ENCODE results near the gene CNOT10. TPM values are rescaled to one million over a fixed set of nuclear protein-coding genes. Genes with fewer than 3 reads are reported as not detected.

CNOT10 gene
- polyA plus RNA-seq, 1 donor (not counting 4 experiments of a cell fraction or from before 2014, with no cell fraction given), result 24.2 TPM

DNA sequence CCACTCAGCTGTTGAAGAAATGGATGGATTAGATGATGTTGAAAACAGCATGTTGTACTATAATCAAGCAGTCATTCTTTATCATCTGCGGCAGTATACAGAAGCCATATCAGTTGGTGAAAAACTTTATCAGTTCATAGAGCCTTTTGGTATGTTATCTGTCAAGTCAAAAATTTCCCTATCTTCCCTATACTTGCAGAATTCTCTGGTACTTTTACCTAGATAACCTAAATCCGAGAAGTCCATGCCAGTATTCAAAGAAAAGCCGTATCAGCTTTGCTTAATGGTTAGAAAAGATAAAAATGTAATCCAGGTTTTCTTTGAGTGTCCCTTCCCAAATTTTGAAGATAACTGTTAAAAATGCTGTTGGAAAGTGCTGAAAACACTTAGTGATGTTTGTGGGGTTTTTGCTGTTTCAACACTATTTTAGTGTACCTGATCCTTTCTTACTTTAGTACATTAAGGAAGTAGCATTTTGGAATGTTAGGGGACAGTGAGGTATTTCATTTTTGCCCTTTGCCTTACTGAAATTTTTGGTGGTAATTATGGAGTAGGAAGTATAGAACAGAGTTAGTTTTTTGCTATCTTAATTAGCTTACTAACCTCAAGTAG, 23.8 kb downstream of the CNOT10 start:
- FAIRE-seq, result no peak
- Histone ChIP-seq H4K20me1 (ENCODE audit: control insufficient read depth, extremely low read depth, insufficient read depth, low read length) (no peaks in the 10 kb centered on the region), H3K36me3 (ENCODE audit: control insufficient read depth in 2 of 2, extremely low read depth in 1 of 2, insufficient read depth in 2 of 2, low read length in 2 of 2) (peaks cover 0 to 4% of the 10 kb centered on the region in 2 experiments), H3K9me1 (ENCODE audit: control insufficient read depth, extremely low read depth, insufficient read depth, low read length) (no peaks in the 10 kb centered on the region), H3K9me3 (ENCODE audit: control insufficient read depth, low read depth, low read length) (no peaks in the 10 kb centered on the region), H3K27me3 (ENCODE audit: control insufficient read depth, extremely low read depth, insufficient read depth, low read length) (no peaks in the 10 kb centered on the region), H3K79me2 (ENCODE audit: control insufficient read depth, insufficient read depth, low read length) (no peaks in the 10 kb centered on the region), H3K9ac (ENCODE audit: control insufficient read depth, extremely low read depth, insufficient read depth, low read length) (no peak overlapping the region), H3K4me1 (ENCODE audit: control insufficient read depth, extremely low read depth, insufficient read depth, low read length) (peaks cover 4% of the 10 kb centered on the region), H2AFZ (ENCODE audit: control insufficient read depth, low read length) (no peak overlapping the region), H3K4me2 (ENCODE audit: control insufficient read depth, extremely low read depth, insufficient read depth, low read depth, low read length) (no peak overlapping the region), H3K27ac (ENCODE audit: control insufficient read depth, insufficient read depth, low read length) (no peak overlapping the region), H3K4me3 (ENCODE audit: control insufficient read depth in 2 of 3, extremely low read depth in 1 of 3, insufficient read depth in 2 of 3, low read depth in 1 of 3, low read length in 3 of 3) (no peak overlapping the region)
- dilution Hi-C loops (cut with MboI; ENCODE audit: extremely low pct_ligation_motif_present, low sequenced_read_pairs), result no loop called here
- no peak for DNase-seq (ENCODE audit: low read depth, low spot score)
- no peak for TF ChIP-seq EZH2 (IDR thresholded peaks at IDR 0.05; ENCODE audit: low read length)
- TF ChIP-seq, protein P1, sequence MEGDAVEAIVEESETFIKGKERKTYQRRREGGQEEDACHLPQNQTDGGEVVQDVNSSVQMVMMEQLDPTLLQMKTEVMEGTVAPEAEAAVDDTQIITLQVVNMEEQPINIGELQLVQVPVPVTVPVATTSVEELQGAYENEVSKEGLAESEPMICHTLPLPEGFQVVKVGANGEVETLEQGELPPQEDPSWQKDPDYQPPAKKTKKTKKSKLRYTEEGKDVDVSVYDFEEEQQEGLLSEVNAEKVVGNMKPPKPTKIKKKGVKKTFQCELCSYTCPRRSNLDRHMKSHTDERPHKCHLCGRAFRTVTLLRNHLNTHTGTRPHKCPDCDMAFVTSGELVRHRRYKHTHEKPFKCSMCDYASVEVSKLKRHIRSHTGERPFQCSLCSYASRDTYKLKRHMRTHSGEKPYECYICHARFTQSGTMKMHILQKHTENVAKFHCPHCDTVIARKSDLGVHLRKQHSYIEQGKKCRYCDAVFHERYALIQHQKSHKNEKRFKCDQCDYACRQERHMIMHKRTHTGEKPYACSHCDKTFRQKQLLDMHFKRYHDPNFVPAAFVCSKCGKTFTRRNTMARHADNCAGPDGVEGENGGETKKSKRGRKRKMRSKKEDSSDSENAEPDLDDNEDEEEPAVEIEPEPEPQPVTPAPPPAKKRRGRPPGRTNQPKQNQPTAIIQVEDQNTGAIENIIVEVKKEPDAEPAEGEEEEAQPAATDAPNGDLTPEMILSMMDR (optimal IDR thresholded peaks at IDR 0.05 in 1 of 3, IDR thresholded peaks at IDR 0.05 in 1 of 3, conservative IDR thresholded peaks at IDR 0.05 in 1 of 3; ENCODE audit: extremely low read depth in 1 of 3, insufficient read depth in 2 of 3, low read length in 3 of 3), result no peak

DNA sequence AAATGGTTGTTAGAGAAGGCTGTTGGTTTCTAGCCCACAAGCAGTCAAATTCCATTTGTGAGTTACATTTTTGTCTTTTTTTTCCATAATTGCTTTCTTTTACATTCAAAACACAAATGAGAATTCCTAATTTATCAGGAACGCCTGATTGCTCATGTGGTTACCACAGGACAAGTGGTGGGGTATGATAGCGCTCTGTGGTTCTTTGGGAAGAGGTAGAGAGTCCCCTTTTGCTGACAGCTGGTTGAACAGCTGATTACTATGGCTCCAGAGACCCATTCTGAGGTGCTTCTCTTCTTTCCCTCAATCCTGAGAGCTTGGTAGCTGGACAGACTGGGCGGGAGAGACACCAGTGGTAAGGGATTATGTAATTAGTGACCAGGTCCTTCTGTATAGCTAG, 24.4 kb downstream of the CNOT10 start:
- Histone ChIP-seq H3K9me3 (ENCODE audit: control insufficient read depth, low read depth, low read length) (no peaks in the 10 kb centered on the region), H3K9ac (ENCODE audit: control insufficient read depth, extremely low read depth, insufficient read depth, low read length) (no peak overlapping the region), H4K20me1 (ENCODE audit: control insufficient read depth, extremely low read depth, insufficient read depth, low read length) (no peaks in the 10 kb centered on the region), H3K9me1 (ENCODE audit: control insufficient read depth, extremely low read depth, insufficient read depth, low read length) (no peaks in the 10 kb centered on the region), H3K79me2 (ENCODE audit: control insufficient read depth, insufficient read depth, low read length) (no peaks in the 10 kb centered on the region), H2AFZ (ENCODE audit: control insufficient read depth, low read length) (no peak overlapping the region), H3K4me2 (ENCODE audit: control insufficient read depth, extremely low read depth, insufficient read depth, low read depth, low read length) (no peak overlapping the region), H3K36me3 (ENCODE audit: control insufficient read depth in 2 of 2, extremely low read depth in 1 of 2, insufficient read depth in 2 of 2, low read length in 2 of 2) (peaks cover 0 to 4% of the 10 kb centered on the region in 2 experiments), H3K27ac (ENCODE audit: control insufficient read depth, insufficient read depth, low read length) (no peak overlapping the region), H3K4me3 (ENCODE audit: control insufficient read depth in 2 of 3, extremely low read depth in 1 of 3, insufficient read depth in 2 of 3, low read depth in 1 of 3, low read length in 3 of 3) (no peak overlapping the region), H3K4me1 (ENCODE audit: control insufficient read depth, extremely low read depth, insufficient read depth, low read length) (peaks cover 4% of the 10 kb centered on the region), H3K27me3 (ENCODE audit: control insufficient read depth, extremely low read depth, insufficient read depth, low read length) (no peaks in the 10 kb centered on the region)
- TF ChIP-seq, protein P1 (optimal IDR thresholded peaks at IDR 0.05 in 1 of 3, IDR thresholded peaks at IDR 0.05 in 1 of 3, conservative IDR thresholded peaks at IDR 0.05 in 1 of 3; ENCODE audit: extremely low read depth in 1 of 3, insufficient read depth in 2 of 3, low read length in 3 of 3), result no peak
- TF ChIP-seq EZH2 (IDR thresholded peaks at IDR 0.05; ENCODE audit: low read length), result no peak
- dilution Hi-C loops (cut with MboI; ENCODE audit: extremely low pct_ligation_motif_present, low sequenced_read_pairs), result no loop called here
- DNase-seq (ENCODE audit: low read depth, low spot score), result no peak
- no peak for FAIRE-seq

Measured in keratinocyte (primary cell).